ENCODE measurements around the gene COL19A1.

Gene COL19A1

GRCh38 chr6:70168681-70169377 lies 302.5 kb downstream of the COL19A1 start:
- DNase-seq (ENCODE audit: low read depth), result no peak

- DNase-seq (ENCODE audit: low read depth), result no peak
These were observed 304.9 kb downstream of the COL19A1 start for GRCh38 chr6:70171236-70171635.

- no peak for DNase-seq (ENCODE audit: low read depth)
These were observed 305.9 kb downstream of the COL19A1 start for GRCh38 chr6:70172252-70172651.

- no peak for DNase-seq (ENCODE audit: low read depth)
These were observed 309.4 kb downstream of the COL19A1 start for GRCh38 chr6:70175770-70176169.

GRCh38 chr6:70176842-70177550 lies 310.6 kb downstream of the COL19A1 start:
- DNase-seq (ENCODE audit: low read depth), result no peak

GRCh38 chr6:70180183-70180900 lies 314.0 kb downstream of the COL19A1 start:
- no peak for DNase-seq (ENCODE audit: low read depth)

GRCh38 chr6:70180901-70181599 lies 314.7 kb downstream of the COL19A1 start:
- DNase-seq (ENCODE audit: low read depth), result no peak

- DNase-seq (ENCODE audit: low read depth), result no peak
These were observed 317.2 kb downstream of the COL19A1 start for GRCh38 chr6:70183538-70183937.

- DNase-seq (ENCODE audit: low read depth), result no peak
These were observed 318.4 kb downstream of the COL19A1 start for GRCh38 chr6:70184723-70185122.

GRCh38 chr6:70186461-70186860 lies 320.1 kb downstream of the COL19A1 start:
- DNase-seq (ENCODE audit: low read depth), result no peak

GRCh38 chr6:70188202-70188601 lies 321.8 kb downstream of the COL19A1 start:
- no peak for DNase-seq (ENCODE audit: low read depth)

- no peak for DNase-seq (ENCODE audit: low read depth)
These were observed 328.1 kb downstream of the COL19A1 start for GRCh38 chr6:70194421-70194820.

GRCh38 chr6:70196531-70196930 lies 330.2 kb downstream of the COL19A1 start:
- DNase-seq (ENCODE audit: low read depth), result no peak

- DNase-seq (ENCODE audit: low read depth), result no peak
These were observed 332.4 kb downstream of the COL19A1 start for GRCh38 chr6:70198785-70199184.

GRCh38 chr6:70208235-70208790 lies 342.0 kb downstream of the COL19A1 start:
- DNase-seq (ENCODE audit: low read depth), result no peak

GRCh38 chr6:70210462-70210861 lies 344.1 kb downstream of the COL19A1 start:
- no peak for DNase-seq (ENCODE audit: low read depth)

GRCh38 chr6:70215460-70216108 lies 349.2 kb downstream of the COL19A1 start:
- no peak for DNase-seq (ENCODE audit: low read depth)

- no peak for DNase-seq (ENCODE audit: low read depth)
These were observed 350.4 kb downstream of the COL19A1 start for GRCh38 chr6:70216767-70217166.

GRCh38 chr6:70219943-70220613 lies 353.7 kb downstream of the COL19A1 start:
- DNase-seq (ENCODE audit: low read depth), result no peak

- peak; percentile 1 for DNase-seq (ENCODE audit: low read depth)
These were observed 354.8 kb downstream of the COL19A1 start for GRCh38 chr6:70221025-70221714.

Data from HS-27A (cell line).